Neural crest cell (in vitro differentiated cells): ENCODE measurements around the gene UBR4. TPM values are rescaled to one million over a fixed set of nuclear protein-coding genes. Genes with fewer than 3 reads are reported as not detected.

ENCODE experiments used
- DNase-seq: peaks from one replicate; pipeline ENCODE4 v3.0.0; 2021; ENCODE audit warnings: low read depth, mixed read lengths, low spot score
- H3K27ac Mint-ChIP-seq: one replicate; pipeline ENCODE4 v1.8.0; 2021; ENCODE audit warnings: mild to moderate bottlenecking, mixed read lengths; ENCODE audit not compliant: unreplicated experiment
- H3K27me3 Mint-ChIP-seq: 2 replicates; pipeline ENCODE4 v1.8.0; 2021; ENCODE audit warnings: low read depth, mild to moderate bottlenecking, mixed read lengths
- H3K36me3 Mint-ChIP-seq: 2 replicates; pipeline ENCODE4 v1.8.0; 2021; ENCODE audit warnings: low read depth, mild to moderate bottlenecking, mixed read lengths
- H3K4me1 Mint-ChIP-seq: 2 replicates; pipeline ENCODE4 v1.8.0; 2021; ENCODE audit warnings: mixed read lengths
- H3K4me3 Mint-ChIP-seq: one replicate; pipeline ENCODE4 v1.8.0; 2021; ENCODE audit warnings: mild to moderate bottlenecking, mixed read lengths
- H3K9me3 Mint-ChIP-seq: 2 replicates; pipeline ENCODE4 v1.8.0; 2021; ENCODE audit warnings: mixed read lengths
- CTCF ChIP-seq: fragments of 200-600 bp; sonication (generic); conservative IDR thresholded peaks from 2 replicates; pipeline ENCODE4 v1.5.0; 2021; ENCODE audit warnings: antibody characterized with exemption, mild to moderate bottlenecking
- total RNA-seq: library from RNA; stranded (reverse); gene quantifications from 2 replicates; pipeline ENCODE4 v1.2.1, GENCODE V29; 2021

UBR4 gene
- total RNA-seq, 1 donor from 2014 or later, result 114 TPM

- no peak for DNase-seq
- H3K4me3 Mint-ChIP-seq, result no peak overlapping the region
- H3K27me3 Mint-ChIP-seq, result no peaks in the 10 kb centered on the region
- H3K4me1 Mint-ChIP-seq, result no peaks in the 10 kb centered on the region
- H3K27ac Mint-ChIP-seq, result peak overlapping the region; percentile 92
- peaks cover 16% of the 10 kb centered on the region for H3K36me3 Mint-ChIP-seq
- no peaks in the 10 kb centered on the region for H3K9me3 Mint-ChIP-seq
- no peak for TF ChIP-seq CTCF
These were observed 133.0 kb downstream of the UBR4 start for GRCh38 chr1:19076841-19077616.

DNA sequence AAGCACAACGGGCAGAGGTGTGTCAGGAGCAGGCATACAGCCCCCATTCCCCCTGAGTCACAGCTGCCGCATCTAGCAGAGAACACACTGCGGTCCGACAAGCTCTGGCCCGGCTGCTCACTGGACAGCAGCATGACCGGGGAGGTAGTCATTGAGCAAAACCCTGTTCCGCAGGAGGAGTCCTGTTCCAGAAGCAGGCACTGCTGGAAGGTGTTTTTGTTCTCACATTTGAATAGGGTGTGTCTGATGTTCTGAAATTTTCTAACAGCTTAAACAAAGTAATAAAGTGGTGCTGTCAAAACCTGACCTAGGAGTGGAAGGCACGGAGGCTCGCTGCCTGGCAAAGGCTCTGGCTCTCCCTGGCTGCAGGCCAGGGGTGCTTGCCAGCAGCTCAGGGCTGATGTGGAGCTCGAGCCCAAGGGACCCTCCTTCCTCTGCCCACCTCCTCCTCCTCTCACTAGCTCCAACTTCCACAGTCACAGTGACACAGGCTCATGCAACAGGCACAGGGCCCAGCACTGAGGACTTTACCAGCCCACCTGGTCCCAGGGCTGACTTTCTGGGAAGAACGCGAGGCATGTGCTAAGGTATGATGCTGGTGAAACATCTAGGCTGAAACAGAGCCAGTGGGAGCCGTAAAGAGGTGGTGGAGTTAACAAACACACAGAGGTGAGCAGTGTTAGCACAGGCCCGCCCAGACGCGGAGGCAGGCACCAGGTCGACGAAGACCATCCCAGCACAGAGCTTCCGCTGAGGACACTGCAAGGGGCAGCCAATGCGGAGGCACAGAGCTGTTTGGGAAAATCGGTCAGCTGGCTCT is 135.0 kb downstream of the UBR4 start:
- no peak for DNase-seq
- TF ChIP-seq CTCF, result no peak
- Mint-ChIP-seq H3K27ac (no peak overlapping the region), H3K9me3 (no peaks in the 10 kb centered on the region), H3K36me3 (peaks cover 7% of the 10 kb centered on the region), H3K4me1 (peaks cover 9% of the 10 kb centered on the region), H3K4me3 (no peak overlapping the region), H3K27me3 (no peaks in the 10 kb centered on the region)

DNA sequence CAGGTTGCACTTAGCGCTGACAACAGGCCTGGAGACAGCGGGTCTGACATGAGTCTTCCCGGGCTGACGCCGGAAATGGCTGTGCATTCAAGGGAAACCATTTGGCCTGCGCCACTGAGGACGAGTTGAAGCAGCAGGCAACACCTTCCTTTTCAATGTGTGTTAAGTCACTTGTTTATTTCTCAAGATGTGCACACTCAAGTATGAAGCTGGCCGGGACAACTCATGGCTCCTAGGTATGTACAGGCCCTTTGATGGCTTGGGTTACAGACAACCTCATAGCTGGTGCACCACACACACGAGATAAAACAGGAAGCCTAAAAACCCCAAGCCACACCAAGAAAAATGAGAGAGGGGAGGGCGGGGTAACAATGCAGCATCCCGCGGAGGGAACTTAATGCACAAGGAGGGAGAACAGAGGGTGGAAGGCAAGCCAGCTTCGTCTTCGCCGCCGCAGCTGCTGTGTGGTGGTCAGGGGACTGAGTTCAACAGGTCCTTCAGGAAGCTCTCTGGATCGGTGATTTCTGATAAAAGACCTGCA is 135.6 kb downstream of the UBR4 start:
- Mint-ChIP-seq H3K4me1 (peaks cover 12% of the 10 kb centered on the region), H3K27ac (peak overlapping the region; percentile 66), H3K9me3 (no peaks in the 10 kb centered on the region), H3K36me3 (peaks cover 7% of the 10 kb centered on the region), H3K4me3 (no peak overlapping the region), H3K27me3 (no peaks in the 10 kb centered on the region)
- TF ChIP-seq CTCF, result no peak
- DNase-seq, result no peak

- Mint-ChIP-seq H3K36me3 (peaks cover 7% of the 10 kb centered on the region), H3K9me3 (no peaks in the 10 kb centered on the region), H3K27ac (no peak overlapping the region), H3K27me3 (no peaks in the 10 kb centered on the region), H3K4me1 (peaks cover 19% of the 10 kb centered on the region), H3K4me3 (no peak overlapping the region)
- no peak for DNase-seq
- no peak for TF ChIP-seq CTCF
These were observed 136.5 kb downstream of the UBR4 start for GRCh38 chr1:19073311-19074186.
